ENCODE measurements around the gene SLC28A3.

- no peak for TF ChIP-seq CTCF (conservative IDR thresholded peaks at IDR 0.05; ENCODE audit: low read length)
- no peak for TF ChIP-seq EZH2phosphoT487 (IDR thresholded peaks at IDR 0.05; ENCODE audit: borderline replicate concordance)
Observed at GRCh38 chr9:84330246-84330645, 10.3 kb downstream of the SLC28A3 start.
